Measurements from ENCODE around the gene PSMB7.

The PSMB7 gene

DNA sequence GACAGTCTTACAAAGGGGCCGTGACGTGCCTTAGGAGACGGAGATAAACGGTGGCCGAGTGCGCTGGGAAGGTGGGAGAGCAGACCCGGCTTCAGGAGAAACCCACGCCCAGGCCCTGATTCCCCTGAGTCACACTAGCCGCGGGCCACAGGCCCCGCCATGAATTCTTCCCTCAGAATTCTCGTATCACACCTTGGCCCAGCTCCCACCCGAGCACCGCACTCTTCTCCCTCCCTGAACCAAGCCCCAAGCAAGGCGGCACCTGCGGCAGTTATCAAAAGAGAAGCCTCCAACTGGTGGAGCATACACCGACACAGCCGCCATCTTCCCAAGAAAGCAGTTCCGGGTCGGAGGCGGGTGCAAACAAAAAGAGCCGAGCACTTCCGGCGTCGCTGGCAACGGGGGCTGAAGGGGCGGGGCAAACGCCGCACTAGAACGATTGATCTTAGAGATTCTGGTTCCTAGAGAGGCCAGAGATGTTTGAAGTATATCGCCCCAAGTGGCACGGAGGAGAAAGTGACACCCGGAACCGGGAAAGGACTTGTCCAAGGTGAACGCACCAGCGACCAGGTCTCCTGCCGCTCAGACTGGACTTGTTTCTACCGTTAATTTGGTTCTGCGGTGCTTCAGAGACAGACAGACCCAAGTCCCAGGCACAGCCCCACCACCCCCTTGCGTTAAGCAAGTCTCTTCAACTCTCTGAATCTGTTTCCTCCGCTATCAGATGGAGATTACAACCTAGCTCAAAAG, at the start of gene PSMB7:
Gene PSMB7, minus strand, starts transcription at position 341 of the 750 bp plus-strand sequence. Its CDS starts 17 bp downstream, at position 324.
- DNase-seq (ENCODE audit: low spot score): peak; percentile 95

DNA sequence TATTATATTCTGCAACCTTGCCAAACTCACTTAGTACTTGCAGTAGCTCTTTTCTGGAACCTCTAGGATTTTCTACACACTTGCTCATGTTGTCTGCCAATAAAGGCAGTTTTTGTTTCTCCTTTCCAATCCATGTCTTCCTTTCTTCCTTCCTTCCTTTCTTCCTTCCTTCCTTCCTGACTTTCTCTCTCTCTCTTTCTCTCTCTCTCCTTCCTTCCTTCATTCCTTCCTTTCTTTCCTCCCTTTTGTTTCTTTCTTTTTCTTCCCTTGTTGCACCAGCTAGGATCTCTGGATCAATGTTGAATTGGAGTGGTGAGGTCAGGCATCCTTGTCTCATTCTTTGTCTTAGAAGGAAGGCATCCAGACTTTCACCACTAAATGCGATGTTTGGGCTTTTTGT, 47.5 kb upstream of the PSMB7 start:
- no peak for DNase-seq (ENCODE audit: low spot score)

DNA sequence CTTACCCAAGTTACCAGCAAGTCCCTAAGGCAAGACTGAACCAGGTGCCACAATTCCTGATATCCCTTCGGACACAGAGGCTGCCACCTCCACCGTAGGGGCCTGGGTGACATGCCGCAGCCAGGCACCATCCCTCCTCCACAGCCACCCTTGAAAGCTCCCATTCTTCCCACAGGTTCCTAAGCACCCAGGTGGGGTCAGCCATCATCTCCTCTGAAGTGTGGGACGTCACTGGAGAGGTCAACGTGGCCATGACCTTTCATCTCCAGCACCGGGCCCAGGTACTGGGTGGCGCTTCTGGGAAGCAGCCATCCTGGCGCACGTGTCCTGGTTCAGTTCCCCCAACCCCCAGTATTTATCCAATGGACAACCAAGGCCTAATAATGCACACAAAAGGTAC, 43.2 kb upstream of the PSMB7 start:
- DNase-seq (ENCODE audit: low spot score): no peak

GRCh38 chr9:124457887-124458431, 42.7 kb upstream of the PSMB7 start:
- no peak for DNase-seq (ENCODE audit: low spot score)

DNA sequence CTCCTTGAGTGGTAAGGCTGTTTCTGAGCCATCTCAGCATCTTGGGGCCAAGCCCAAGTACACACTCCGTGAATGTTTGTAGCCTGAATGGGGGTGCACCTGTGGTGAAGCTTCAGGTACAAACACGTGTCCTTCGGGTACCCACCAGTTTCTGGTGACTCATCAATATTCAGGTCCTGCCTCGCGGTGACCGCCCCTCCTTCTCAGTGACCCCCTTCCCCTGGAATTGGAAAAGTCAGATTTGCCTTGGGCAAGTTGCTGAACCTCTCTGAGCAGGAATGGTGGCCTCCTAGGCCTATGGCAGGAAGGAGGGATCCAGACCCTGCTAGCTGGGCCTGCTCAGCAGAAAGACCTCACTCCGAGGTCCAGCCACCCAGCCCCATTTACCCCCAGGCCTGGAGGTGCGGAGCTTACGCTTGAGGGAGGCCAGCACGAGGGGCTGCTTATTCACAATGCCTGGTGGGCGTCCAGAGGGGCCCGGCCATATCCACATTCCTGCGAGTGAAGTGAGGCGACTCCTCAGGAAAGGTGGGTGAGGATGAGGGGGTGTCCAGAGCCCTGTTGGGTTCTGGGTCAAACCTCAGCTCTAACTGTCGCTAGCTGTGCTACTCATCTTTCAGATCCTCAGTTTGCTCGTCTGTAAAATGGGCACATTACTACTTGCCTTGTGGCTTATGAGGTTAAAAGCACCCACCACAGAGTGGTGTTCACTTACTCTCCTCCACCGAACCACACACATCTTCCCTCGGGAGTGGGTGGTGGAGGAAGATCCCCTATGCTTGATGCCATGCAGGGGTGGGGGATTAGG, 42.0 kb upstream of the PSMB7 start:
- no peak for DNase-seq (ENCODE audit: low spot score)

DNA sequence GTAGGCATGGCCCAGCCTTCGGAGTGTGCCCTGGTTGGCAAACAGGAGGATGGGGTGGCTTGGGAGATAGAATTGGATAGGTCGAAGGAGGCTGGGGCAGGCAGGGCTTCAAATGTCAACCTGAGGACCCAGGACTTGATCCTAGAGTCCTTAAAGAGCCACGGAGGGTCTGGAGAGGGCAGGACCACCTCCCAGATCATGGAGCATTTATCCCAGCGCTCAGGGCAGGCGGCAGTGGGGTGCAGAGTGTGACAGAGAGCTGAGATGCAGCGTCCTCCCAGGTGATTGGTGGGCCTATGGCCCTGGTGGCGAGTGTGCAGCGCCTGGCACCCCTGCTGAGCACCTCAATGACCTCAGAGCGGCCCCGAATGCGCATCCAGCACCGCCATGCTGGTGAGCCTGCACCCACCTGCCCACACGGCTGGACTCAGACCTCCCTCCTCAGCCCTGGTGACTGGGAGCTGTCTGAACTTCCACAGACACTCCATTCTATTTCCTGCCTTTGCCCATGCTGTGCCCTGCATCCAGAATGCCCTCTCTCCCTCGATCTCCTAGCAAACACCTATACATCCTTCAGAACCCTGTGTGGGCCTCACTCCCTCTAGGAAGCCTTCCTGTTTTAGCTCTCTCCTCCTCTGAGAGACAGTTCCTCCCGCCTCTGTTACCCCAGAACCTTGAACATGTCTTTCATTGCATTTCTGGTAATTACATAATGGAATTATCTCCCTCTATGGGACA, 41.3 kb upstream of the PSMB7 start:
- no peak for DNase-seq (ENCODE audit: low spot score)

- no peak for DNase-seq (ENCODE audit: low spot score)
These were observed 40.6 kb upstream of the PSMB7 start for GRCh38 chr9:124455820-124456219.

GRCh38 chr9:124454791-124455443, 39.7 kb upstream of the PSMB7 start:
- DNase-seq (ENCODE audit: low spot score): no peak

GRCh38 chr9:124454296-124454695, 39.1 kb upstream of the PSMB7 start:
- DNase-seq (ENCODE audit: low spot score): no peak

DNA sequence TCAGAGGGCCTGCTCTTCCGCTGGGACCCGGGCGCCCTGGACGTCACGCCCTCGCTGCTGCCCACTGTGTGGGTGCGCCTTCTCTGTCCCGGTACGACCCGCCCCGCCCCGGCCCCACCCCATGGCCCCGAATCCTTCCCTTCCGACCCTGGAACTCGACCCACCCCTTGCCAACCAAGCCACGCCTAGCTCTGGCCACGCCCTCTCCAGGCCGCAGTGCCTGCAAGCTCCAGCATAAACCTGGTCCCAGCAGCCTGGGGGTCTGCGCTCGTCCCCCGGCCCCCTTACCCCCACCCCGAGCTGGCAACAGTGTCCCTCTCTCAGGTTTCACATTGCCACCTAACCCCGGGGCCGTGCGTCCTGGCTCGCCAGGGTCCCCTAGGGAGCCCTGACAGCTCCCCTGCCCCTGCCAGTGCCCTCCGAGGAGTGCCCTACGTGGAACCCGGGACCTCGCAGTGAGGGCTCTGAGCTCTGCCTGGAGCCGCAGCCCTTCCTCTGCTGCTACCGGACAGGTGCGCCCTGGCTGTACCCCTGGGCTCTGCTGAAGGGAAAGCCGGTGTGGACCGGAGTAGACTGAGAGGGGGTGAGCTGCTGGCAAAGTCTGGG, 38.4 kb upstream of the PSMB7 start:
- DNase-seq (ENCODE audit: low spot score): no peak

DNA sequence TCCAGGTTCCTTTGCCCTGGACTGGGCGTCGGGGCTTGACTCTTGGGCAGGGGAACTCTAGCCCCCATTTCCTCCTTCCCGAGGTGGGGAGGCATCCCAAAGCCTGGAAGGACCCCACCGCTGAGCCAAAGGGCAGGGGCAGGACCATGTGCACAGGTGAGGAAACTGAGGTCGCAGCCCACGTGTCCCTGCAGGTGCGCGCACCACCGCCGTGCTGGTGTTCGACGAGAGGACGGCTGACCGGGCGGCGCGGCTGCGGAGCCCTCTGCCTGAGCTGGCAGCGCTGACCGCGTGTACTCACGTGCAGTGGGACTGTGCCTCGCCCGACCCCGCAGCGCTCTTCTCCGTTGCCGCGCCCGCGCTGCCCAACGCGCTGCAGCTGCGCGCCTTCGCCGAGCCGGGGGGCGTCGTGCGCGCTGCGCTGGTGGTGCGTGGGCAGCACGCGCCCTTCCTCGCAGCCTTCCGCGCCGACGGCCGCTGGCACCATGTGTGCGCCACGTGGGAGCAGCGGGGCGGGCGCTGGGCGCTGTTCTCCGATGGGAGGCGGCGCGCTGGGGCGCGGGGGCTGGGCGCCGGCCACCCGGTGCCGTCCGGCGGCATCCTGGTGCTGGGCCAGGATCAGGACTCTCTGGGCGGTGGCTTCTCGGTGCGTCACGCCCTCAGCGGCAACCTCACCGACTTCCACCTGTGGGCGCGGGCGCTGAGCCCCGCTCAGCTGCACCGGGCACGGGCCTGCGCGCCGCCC, 37.8 kb upstream of the PSMB7 start:
- DNase-seq (ENCODE audit: low spot score): no peak

DNA sequence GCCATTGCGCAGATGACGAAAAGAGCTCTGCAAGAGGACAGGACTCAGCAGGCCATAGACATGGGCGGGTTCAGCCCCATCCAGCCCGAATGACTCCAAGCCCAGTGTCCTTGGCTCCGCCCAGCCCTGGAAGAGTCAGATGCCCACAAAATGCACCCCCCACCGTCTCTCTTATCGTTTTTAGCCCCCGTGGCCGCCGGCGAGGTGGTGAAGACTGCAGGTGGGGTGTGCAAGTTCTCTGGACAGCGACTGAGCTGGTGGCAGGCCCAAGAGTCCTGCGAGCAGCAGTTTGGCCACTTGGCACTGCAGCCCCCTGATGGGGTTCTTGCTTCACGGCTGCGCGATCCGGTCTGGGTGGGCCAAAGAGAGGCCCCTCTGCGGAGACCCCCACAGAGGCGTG, 37.1 kb upstream of the PSMB7 start:
- DNase-seq (ENCODE audit: low spot score): no peak

GRCh38 chr9:124450931-124451661, 35.9 kb upstream of the PSMB7 start:
- no peak for DNase-seq (ENCODE audit: low spot score)

DNA sequence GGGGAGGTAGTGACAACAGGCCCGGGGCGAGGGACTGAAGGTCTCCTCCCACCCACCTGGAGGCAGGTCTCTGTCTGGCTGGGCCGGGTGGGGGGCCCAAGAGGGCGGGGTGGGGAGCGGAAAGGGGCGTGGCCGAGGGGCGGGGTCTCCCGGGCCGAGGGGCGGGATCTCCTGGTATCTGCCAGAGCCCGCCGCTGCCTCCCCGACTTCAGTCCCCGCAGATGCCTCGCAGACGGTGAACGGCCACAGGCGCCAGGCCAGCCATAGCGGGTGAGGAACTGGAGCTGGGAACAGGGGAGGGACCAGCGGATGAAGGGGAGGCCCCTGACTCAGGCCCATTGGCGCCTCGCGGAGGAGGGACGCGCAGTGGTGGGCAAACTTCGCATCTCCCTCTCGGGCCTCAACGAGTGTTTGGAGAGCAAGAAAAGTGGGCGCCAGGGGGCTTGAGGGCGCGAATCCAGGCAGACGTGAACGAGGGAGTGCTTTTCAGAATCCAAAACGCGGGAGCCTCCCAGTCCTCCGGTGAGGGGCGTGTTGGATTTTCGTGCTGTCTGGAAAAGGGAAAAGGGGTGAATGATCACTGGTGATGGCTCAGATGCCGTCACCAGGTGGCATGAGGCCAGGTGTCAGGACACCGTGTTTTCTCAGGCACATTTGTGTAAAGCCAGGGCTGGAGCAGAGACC, 35.1 kb upstream of the PSMB7 start, which contains the start of gene ADGRD2:
Gene ADGRD2, plus strand, starts transcription at position 211 of the 684 bp plus-strand sequence. CDS start 1,216 bp downstream, outside the sequence.
- peak; percentile 37 for DNase-seq (ENCODE audit: low spot score)

GRCh38 chr9:124449381-124450151, 34.3 kb upstream of the PSMB7 start:
- no peak for DNase-seq (ENCODE audit: low spot score)

DNA sequence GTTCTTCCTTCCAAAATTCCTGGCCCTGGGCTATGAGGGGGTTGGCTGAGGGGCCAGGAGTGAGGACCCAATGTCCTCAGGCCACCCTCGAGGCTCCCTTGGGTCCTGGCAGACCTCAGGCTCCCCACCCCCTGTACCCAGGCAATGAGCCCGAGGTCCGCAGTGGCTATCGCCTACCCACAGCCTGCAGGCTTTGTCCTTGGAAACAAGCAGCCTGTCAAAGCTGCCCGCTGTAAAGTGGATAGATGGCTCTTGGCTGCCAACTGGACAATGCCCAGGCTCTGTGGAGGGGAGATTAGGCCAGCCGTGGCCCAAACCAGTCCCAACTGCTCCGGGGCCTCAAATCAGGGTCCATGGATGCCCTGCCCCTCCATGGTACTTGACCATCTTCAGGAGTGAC, 32.8 kb upstream of the PSMB7 start:
- DNase-seq (ENCODE audit: low spot score): no peak

DNA sequence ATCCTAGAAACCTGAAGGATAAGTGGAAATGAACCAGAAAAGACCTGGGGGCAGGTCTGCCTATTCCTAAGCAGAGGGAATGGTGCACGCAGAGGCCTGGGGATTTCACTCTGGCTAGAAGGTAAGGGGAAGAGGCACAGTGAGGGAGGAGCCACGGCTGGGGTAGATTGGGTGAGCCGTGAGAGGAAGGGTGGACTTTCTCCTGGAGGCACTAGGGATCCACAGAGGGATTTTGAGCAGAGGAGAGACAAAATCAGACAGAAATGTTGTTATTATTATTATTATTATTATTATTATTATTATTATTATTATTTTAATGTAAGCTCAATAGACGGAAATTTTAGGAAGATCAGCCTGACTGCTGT, 32.0 kb upstream of the PSMB7 start:
- no peak for DNase-seq (ENCODE audit: low spot score)

GRCh38 chr9:124444166-124444565, 28.9 kb upstream of the PSMB7 start:
- DNase-seq (ENCODE audit: low spot score): no peak

- no peak for DNase-seq (ENCODE audit: low spot score)
These were observed 28.4 kb upstream of the PSMB7 start for GRCh38 chr9:124443625-124444024.

Data from D341Med (cell line).